ENCODE results near the gene NECAB2. TPM values are rescaled to one million over a fixed set of nuclear protein-coding genes. Genes with fewer than 3 reads are reported as not detected.
"Not testable (repeated sequence)": the region's sequence is repeated elsewhere in the genome, so short reads cannot be mapped to it uniquely, and the experiment has no call there.

NECAB2 gene
- total RNA-seq, 1 donor from 2014 or later: not detected

DNA sequence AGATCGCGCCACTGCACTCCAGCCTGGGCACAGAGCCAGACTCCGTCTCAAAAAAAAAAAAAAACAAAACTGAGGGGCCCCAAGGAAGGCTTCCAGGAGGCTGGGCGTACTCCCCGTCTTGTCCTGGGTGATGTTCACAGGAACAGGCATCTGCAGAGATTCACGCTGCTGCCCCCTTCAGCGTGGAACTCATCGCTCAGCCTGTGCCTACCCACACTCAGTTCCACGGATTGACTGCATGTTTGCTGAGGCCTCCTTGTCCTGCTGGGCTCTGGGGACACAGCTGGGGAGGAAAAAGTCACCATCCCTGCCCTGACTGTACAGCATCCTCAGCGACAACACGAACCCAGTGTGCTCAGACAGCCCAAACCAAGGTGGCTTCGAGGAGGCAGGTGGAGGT is 27.9 kb upstream of the NECAB2 start:
- H3K36me3 Mint-ChIP-seq (ENCODE audit: low read depth): no peaks in the 10 kb centered on the region
- no peaks in the 10 kb centered on the region for H3K9me3 Mint-ChIP-seq
- no peak for DNase-seq (ENCODE audit: low spot score)
- intact Hi-C loops (cut with micrococcal nuclease): no loop called here
- H3K4me1 Mint-ChIP-seq (ENCODE audit: low read depth): peaks cover 6% of the 10 kb centered on the region
- H3K4me3 Mint-ChIP-seq (ENCODE audit: low read depth): no peak overlapping the region
- no peaks in the 10 kb centered on the region for H3K27me3 Mint-ChIP-seq (ENCODE audit: low read depth)
- no peak overlapping the region for H3K27ac Mint-ChIP-seq

DNA sequence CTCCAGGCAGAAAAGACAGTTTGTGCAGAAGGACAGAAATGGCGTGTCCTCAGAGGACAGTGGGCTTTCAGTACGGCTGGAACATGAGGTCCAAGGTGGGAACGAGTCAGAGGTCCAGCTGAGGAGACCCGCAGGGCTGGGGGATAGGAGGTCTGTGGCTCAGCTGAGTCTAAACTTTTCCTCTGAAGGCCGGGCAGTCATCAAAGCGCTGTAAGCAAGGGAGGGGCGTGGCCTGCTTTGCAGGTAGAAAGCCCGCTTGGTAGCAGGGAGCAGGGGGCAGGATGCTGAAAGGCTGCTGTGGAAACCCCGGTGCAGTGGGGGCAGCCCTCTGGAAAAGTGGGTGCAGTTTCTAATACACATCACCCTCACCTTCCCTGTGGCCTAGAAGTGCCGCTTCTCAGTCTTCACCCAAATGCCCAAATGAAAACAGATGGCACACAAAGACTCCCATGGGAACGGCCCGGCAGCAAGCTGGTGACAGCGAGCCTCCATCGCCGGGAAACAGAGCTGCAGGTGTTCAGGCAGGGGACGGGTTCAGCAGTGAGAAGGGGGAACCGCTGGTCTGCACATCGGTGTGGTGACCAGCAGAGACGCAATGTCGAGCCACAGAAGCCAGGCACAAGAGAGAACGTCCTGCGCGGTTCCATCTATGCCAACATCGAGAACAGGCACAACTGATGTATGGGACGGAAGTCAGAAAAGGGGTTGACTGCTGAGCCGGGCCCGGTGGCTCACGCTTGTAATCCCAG is 27.2 kb upstream of the NECAB2 start:
- no peaks in the 10 kb centered on the region for H3K27me3 Mint-ChIP-seq (ENCODE audit: low read depth)

DNA sequence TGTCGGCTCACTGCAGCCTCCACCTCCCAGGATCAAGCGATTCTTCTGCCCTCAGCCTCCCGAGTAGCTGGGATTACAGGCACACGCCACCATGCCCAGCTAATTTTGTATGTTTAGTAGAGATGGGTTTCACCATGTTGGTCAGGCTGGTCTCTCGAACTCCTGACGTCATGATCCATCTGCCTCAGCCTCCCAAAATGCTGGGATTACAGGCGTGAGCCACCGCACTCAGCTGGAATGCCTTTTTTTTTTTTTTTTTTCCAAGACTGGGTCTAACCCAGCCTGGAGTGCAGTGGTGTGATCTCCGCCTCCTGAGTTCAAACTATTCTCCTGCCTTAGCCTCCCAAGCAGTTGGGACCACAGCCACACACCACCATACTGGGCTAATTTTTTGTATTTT is 26.5 kb upstream of the NECAB2 start:
- H3K4me1 Mint-ChIP-seq (ENCODE audit: low read depth); intact Hi-C loops (cut with micrococcal nuclease); H3K27me3 Mint-ChIP-seq (ENCODE audit: low read depth); H3K27ac Mint-ChIP-seq; DNase-seq (ENCODE audit: low spot score); H3K9me3 Mint-ChIP-seq; H3K4me3 Mint-ChIP-seq (ENCODE audit: low read depth); H3K36me3 Mint-ChIP-seq (ENCODE audit: low read depth): not testable (repeated sequence)

More for the DNA sequence above, 27.2 kb upstream of the NECAB2 start:
- intact Hi-C loops (cut with micrococcal nuclease): no loop called here
- H3K4me3 Mint-ChIP-seq (ENCODE audit: low read depth): no peak overlapping the region
- no peak overlapping the region for H3K27ac Mint-ChIP-seq
- H3K9me3 Mint-ChIP-seq: no peaks in the 10 kb centered on the region
- DNase-seq (ENCODE audit: low spot score): no peak
- peaks cover 6% of the 10 kb centered on the region for H3K4me1 Mint-ChIP-seq (ENCODE audit: low read depth)
- H3K36me3 Mint-ChIP-seq (ENCODE audit: low read depth): no peaks in the 10 kb centered on the region

DNA sequence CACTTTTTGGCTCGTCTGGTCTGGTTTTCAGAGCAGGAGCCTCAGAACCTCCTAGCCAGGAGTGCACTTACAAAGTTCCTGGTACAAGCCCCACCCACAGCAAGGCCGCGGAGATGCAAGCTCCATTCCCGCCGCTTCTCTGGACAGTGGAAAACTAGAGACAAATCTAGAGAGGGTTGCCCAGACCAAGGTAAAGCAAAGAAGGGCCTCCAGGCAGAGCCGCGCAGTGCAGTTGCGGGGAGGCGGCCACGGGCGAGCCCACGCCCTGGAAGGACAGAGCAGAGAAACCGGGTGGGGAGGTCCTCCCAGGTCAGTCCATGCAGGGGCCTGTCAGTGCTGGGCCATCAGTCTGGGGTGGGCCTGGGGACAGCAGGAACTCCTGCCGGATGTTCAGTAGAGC is 26.0 kb upstream of the NECAB2 start:
- Mint-ChIP-seq H3K36me3 (ENCODE audit: low read depth) (no peaks in the 10 kb centered on the region), H3K4me3 (ENCODE audit: low read depth) (no peak overlapping the region)
- intact Hi-C loops (cut with micrococcal nuclease): no loop called here

DNA sequence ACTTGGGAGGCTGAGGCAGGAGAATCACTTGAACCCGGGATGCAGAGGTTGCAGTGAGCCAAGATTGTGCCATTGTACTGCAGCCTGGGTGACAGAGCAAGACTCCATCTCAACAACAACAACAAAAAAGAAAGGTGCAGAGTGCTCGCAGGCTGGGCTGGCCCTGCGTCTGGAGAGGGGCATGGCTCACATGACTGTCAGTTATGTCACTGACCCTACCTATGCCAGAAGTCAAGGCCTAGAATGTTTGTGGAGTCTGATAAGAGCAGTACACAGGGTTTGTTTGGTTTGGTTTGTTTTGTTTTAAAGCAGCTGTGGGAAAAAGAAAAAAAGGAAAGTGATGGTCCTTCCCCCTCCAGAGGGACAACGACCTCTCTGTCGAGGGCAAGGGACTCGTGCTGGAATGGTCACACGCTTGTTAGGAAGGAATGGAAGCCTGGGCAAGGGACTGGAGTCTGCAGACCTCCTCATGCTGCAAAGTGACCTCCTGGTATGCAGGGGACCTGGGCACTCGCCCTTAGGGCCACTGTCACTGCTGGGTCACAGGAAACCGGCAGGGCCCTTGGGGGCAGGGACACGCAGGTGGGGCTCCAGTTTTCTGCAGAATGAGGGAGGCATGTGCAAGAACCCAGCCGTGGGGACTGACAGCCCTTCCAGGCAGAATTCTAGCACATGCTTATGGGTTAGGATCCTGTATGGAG is 25.1 kb upstream of the NECAB2 start:
- no peaks in the 10 kb centered on the region for H3K9me3 Mint-ChIP-seq
- no peak overlapping the region for H3K4me3 Mint-ChIP-seq (ENCODE audit: low read depth)

More for the DNA sequence above, 26.0 kb upstream of the NECAB2 start:
- H3K9me3 Mint-ChIP-seq: no peaks in the 10 kb centered on the region
- peaks cover 6% of the 10 kb centered on the region for H3K4me1 Mint-ChIP-seq (ENCODE audit: low read depth)
- no peaks in the 10 kb centered on the region for H3K27me3 Mint-ChIP-seq (ENCODE audit: low read depth)
- H3K27ac Mint-ChIP-seq: no peak overlapping the region
- DNase-seq (ENCODE audit: low spot score): no peak

DNA sequence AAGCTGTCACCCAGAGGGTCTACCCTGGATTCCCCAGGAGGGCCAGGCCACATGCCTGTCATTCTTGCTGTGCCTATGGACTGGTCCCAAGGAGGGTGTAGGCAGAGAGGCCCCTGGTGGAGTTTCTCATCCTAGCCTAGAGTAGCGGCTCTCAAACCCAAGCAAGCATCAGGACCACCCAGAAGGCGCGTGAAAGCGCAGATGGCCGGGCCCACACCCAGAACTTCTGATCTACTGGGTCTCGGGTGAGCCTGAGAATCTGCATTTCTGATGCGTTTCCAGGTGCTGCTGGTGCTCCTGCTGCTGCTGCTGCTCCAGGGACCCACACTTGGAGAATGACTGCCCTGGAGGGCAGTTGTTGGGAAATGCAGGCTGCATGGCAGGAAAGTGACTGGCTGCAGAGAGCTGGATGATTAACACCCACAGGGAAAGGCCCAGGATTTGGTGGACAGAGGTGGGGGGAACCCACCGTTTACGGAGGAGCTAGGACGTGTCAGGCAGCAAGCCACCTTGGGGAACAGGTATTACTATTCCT is 24.5 kb upstream of the NECAB2 start:
- H3K4me1 Mint-ChIP-seq (ENCODE audit: low read depth): peaks cover 6% of the 10 kb centered on the region
- H3K27ac Mint-ChIP-seq: no peak overlapping the region
- H3K9me3 Mint-ChIP-seq: no peaks in the 10 kb centered on the region
- H3K36me3 Mint-ChIP-seq (ENCODE audit: low read depth): no peaks in the 10 kb centered on the region
- intact Hi-C loops (cut with micrococcal nuclease): no loop called here
- no peak for DNase-seq (ENCODE audit: low spot score)
- H3K27me3 Mint-ChIP-seq (ENCODE audit: low read depth): no peaks in the 10 kb centered on the region
- no peak overlapping the region for H3K4me3 Mint-ChIP-seq (ENCODE audit: low read depth)

More for the DNA sequence above, 25.1 kb upstream of the NECAB2 start:
- H3K27me3 Mint-ChIP-seq (ENCODE audit: low read depth): no peaks in the 10 kb centered on the region
- H3K4me1 Mint-ChIP-seq (ENCODE audit: low read depth): peaks cover 6% of the 10 kb centered on the region
- H3K27ac Mint-ChIP-seq: no peak overlapping the region
- no peaks in the 10 kb centered on the region for H3K36me3 Mint-ChIP-seq (ENCODE audit: low read depth)
- intact Hi-C loops (cut with micrococcal nuclease): no loop called here
- DNase-seq (ENCODE audit: low spot score): no peak

DNA sequence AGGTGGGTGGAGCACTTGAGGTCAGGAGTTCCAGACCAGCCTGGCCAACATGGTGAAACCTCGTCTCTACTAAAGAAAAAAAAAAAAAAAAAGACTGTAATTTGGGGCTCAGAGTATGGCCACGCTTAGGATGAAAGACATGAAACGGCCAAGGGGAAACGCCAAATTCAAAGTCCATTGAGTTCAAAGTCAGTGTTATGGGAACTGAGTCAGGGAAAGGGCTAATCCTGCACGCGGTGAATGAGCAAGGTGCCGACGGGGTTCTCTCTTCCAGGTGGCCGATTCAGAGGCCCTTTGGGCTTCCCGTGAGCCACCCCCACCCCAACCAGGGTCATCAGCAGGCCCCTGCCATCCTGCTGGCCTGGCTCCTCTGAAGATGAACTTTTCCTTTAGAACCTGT is 22.5 kb upstream of the NECAB2 start:
- no peaks in the 10 kb centered on the region for H3K36me3 Mint-ChIP-seq (ENCODE audit: low read depth)
- no peak for DNase-seq (ENCODE audit: low spot score)
- H3K27me3 Mint-ChIP-seq (ENCODE audit: low read depth): no peaks in the 10 kb centered on the region
- H3K4me3 Mint-ChIP-seq (ENCODE audit: low read depth): no peak overlapping the region
- H3K27ac Mint-ChIP-seq: no peak overlapping the region
- no peaks in the 10 kb centered on the region for H3K4me1 Mint-ChIP-seq (ENCODE audit: low read depth)
- intact Hi-C loops (cut with micrococcal nuclease): no loop called here
- no peaks in the 10 kb centered on the region for H3K9me3 Mint-ChIP-seq

DNA sequence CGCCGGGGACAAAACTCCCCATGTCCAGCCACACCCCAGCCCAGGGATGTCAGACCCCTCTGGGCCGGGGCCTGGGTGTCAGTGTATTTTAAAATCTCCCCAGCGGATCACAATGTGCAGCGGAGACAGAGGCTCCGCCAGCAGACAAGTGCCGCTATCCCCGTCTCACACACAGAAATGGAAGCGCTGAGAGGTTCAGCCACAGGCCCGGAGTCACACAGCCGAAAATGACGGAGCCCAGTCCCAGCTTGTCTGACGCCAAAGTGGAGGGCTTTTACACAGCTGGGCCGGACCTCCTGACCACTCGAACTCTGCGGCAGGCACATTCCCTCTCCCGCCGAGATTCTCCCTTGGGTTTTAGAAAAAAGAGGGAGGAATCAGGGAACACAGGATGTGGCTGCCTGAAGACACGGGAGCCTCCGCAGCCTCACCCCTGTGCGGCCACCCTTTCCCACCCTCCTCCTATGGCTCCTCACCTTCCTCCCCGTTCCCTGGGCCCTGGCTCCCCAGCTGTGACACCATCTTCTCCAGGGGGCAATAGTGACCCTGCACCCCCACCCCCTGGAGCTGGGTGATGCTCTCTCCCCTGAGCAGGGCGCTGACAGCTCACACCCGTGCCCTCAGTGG is 21.8 kb upstream of the NECAB2 start:
- intact Hi-C loops (cut with micrococcal nuclease): no loop called here
- H3K9me3 Mint-ChIP-seq: peaks cover 4% of the 10 kb centered on the region
- no peaks in the 10 kb centered on the region for H3K36me3 Mint-ChIP-seq (ENCODE audit: low read depth)

DNA sequence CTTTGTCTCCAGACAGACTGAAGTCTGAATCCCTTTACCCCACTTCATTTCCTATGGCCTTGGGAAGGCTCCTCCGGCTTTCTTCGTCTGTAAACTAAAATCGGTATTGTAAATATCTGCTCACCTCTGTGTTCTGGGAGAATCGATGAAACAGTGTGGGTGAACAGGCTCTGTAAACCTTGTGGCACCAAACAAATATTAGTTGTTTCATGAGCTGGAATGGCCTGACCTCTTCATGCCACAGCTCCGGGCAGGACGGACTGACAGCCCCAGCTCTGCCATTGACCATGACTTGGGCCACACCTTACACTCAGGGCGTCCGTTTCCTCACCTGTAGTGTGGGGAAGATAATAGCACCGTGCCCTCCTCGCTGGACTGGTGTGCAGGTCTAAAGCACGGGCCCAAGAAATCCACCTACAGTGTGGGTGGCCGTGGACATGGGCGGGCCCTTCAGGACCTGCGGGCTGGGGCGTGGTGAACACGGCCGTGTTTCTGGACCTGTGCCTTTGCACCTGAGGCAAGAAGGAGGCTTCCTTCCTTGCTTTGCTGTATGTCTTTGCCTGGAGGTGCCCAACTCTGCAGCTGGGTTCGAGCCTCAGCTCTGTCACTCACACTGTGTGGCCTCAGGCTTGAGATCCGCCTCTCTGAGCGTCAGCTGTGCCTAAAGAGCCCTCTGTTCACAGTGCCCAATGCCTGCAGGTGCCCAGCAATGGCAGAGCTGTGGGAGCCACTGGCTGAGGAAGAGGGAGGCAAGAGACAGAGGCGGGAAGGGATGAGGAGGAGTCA is 21.1 kb upstream of the NECAB2 start:
- intact Hi-C loops (cut with micrococcal nuclease): no loop called here
- Mint-ChIP-seq H3K4me3 (ENCODE audit: low read depth) (no peak overlapping the region), H3K9me3 (peaks cover 6% of the 10 kb centered on the region), H3K4me1 (ENCODE audit: low read depth) (no peaks in the 10 kb centered on the region), H3K36me3 (ENCODE audit: low read depth) (no peaks in the 10 kb centered on the region), H3K27ac (no peak overlapping the region), H3K27me3 (ENCODE audit: low read depth) (no peaks in the 10 kb centered on the region)
- DNase-seq (ENCODE audit: low spot score): no peak

More for the DNA sequence above, 21.8 kb upstream of the NECAB2 start:
- Mint-ChIP-seq H3K4me1 (ENCODE audit: low read depth) (no peaks in the 10 kb centered on the region), H3K4me3 (ENCODE audit: low read depth) (no peak overlapping the region), H3K27ac (no peak overlapping the region), H3K27me3 (ENCODE audit: low read depth) (no peaks in the 10 kb centered on the region)
- no peak for DNase-seq (ENCODE audit: low spot score)

DNA sequence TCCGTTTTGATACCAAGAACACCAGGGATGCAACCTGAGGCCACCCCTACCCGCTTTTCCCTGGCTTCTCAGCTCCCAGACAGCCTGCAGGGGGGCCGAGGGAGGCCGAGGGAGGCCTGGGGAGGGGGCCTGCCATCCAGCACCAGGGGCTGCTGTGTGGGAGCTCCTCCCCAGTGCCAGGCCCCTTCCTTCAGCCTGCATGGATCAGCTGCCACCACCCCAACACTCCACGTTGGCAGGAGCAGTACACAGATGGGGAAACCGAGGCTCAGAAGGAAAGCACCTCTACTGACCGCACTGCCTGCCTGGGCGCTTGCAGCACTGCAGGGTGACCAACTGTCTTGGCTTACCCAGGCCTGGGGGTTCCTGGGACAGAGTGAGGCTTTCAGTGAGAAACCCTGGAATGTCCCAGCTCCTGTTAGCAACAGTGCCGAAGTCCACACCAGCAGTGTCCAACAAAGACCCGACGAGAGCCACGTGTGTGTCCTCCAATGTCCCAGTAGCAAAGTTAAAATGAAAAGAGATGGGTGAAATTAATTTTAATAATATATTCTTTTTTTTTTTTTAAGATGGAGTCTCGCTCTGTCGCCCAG is 20.3 kb upstream of the NECAB2 start:
- intact Hi-C loops (cut with micrococcal nuclease): no loop called here
- DNase-seq (ENCODE audit: low spot score): no peak
- H3K27me3 Mint-ChIP-seq (ENCODE audit: low read depth): no peaks in the 10 kb centered on the region
- H3K9me3 Mint-ChIP-seq: peaks cover 6% of the 10 kb centered on the region
- no peak overlapping the region for H3K27ac Mint-ChIP-seq
- no peaks in the 10 kb centered on the region for H3K36me3 Mint-ChIP-seq (ENCODE audit: low read depth)
- H3K4me1 Mint-ChIP-seq (ENCODE audit: low read depth): no peaks in the 10 kb centered on the region
- H3K4me3 Mint-ChIP-seq (ENCODE audit: low read depth): no peak overlapping the region

DNA sequence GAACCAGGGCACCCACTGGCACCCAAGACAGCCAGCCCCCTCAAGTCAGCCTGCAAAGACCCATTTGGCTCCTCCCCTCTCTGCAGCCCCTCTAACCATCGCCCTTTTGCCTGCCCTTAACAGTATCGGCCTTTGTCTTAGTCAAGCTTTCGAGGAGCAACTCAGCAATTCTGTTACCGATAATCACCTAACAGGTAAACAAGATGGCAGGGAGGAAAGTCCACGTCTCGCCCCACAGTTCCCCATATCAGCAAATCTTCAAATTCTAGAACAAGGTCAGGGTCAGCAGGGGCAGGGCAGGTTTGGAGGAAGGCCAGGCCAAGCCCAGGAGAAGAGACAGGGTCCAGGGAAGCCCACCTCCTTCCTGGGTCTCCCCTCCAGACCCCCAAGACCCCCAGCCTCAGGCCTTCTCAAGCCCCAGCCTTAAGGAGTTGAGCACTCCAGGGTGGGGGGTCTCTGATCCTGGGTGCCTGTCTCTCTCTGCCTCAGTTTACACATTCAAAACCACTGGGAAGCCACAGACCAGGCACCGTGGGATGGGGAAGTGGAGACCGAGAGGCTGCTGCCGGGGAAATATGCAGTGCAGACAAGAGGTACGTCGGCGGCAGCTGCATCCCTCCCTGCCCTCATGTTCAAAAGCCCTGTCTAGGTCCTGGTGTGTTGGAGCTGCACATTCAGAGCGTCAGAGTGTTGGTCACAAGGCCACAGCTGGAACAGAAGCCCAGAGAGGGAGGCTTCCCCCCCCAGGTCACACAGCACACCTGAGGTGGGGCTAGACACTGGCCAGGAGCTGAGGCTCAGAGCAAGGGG is 18.9 kb upstream of the NECAB2 start:
- Mint-ChIP-seq H3K36me3 (ENCODE audit: low read depth) (no peaks in the 10 kb centered on the region), H3K4me3 (ENCODE audit: low read depth) (no peak overlapping the region), H3K27me3 (ENCODE audit: low read depth) (peaks cover 3% of the 10 kb centered on the region), H3K4me1 (ENCODE audit: low read depth) (peaks cover 5% of the 10 kb centered on the region), H3K27ac (no peak overlapping the region), H3K9me3 (peaks cover 6% of the 10 kb centered on the region)
- DNase-seq (ENCODE audit: low spot score): no peak
- intact Hi-C loops (cut with micrococcal nuclease): no loop called here

DNA sequence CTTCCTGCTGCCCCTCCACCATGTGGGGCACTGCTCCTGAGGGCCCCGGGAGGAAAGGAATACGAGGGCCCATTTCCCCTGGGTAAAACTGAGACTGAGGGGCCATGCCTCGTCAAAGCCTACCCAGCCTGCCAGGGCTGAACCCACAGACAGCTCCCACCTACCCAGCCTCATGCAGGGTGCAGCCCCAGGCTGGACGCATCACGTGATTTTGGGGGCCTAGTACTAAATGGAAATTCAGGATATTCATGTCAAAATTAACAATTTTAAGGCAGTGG is 18.4 kb upstream of the NECAB2 start:
- no peak overlapping the region for H3K27ac Mint-ChIP-seq
- intact Hi-C loops (cut with micrococcal nuclease): no loop called here
- H3K4me1 Mint-ChIP-seq (ENCODE audit: low read depth): peaks cover 9% of the 10 kb centered on the region
- H3K27me3 Mint-ChIP-seq (ENCODE audit: low read depth): peaks cover 8% of the 10 kb centered on the region
- H3K4me3 Mint-ChIP-seq (ENCODE audit: low read depth): no peak overlapping the region
- DNase-seq (ENCODE audit: low spot score): no peak
- H3K36me3 Mint-ChIP-seq (ENCODE audit: low read depth): no peaks in the 10 kb centered on the region
- peaks cover 6% of the 10 kb centered on the region for H3K9me3 Mint-ChIP-seq
